Measurements from ENCODE around the gene PTTG1.

DNA sequence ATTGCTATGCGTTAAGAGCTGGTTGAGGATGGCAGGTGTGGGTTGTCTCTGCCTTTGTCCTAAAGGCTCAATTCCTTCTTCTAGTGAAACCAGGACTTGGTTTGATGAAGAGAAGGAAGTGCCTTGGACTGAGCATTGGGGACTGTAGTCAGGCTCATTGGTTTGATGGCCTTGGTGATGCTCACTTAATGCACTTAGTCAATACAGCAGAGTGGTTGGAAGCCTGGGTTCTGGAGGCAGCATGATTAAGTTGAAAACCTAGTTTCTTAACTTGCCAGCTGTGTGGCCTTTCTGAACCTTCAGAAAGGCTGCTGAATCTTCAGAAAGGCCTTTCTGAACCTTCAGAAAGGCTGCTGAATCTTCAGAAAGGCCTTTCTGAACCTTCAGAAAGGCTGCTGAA is 52.4 kb downstream of the PTTG1 start:
- TF ChIP-seq, protein P1, sequence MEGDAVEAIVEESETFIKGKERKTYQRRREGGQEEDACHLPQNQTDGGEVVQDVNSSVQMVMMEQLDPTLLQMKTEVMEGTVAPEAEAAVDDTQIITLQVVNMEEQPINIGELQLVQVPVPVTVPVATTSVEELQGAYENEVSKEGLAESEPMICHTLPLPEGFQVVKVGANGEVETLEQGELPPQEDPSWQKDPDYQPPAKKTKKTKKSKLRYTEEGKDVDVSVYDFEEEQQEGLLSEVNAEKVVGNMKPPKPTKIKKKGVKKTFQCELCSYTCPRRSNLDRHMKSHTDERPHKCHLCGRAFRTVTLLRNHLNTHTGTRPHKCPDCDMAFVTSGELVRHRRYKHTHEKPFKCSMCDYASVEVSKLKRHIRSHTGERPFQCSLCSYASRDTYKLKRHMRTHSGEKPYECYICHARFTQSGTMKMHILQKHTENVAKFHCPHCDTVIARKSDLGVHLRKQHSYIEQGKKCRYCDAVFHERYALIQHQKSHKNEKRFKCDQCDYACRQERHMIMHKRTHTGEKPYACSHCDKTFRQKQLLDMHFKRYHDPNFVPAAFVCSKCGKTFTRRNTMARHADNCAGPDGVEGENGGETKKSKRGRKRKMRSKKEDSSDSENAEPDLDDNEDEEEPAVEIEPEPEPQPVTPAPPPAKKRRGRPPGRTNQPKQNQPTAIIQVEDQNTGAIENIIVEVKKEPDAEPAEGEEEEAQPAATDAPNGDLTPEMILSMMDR (conservative IDR thresholded peaks at IDR 0.05 in 1 of 2, IDR thresholded peaks at IDR 0.05 in 1 of 2; ENCODE audit: extremely low read depth in 1 of 2, insufficient read depth in 1 of 2, low read depth in 1 of 2, low read length in 2 of 2), result no peak
- no peak for TF ChIP-seq EZH2 (IDR thresholded peaks at IDR 0.05; ENCODE audit: borderline replicate concordance, low read length)
